Measurements from ENCODE around the gene SRPK2. TPM values are rescaled to one million over a fixed set of nuclear protein-coding genes. Genes with fewer than 3 reads are reported as not detected.

Gene SRPK2
- polyA plus RNA-seq, 1 of the 3 experiments (the other 2 are of a cell fraction), result 15.4 TPM

- TF ChIP-seq IRF3 (IDR thresholded peaks at IDR 0.05; ENCODE audit: low read depth, low read length) (no peak), USF1 (IDR thresholded peaks at IDR 0.05; ENCODE audit: borderline replicate concordance, low read depth) (no peak), NFIC (IDR thresholded peaks at IDR 0.05; ENCODE audit: borderline replicate concordance) (no peak), NRF1 (IDR thresholded peaks at IDR 0.05; ENCODE audit: low read depth, low read length) (no peak), SIN3A (IDR thresholded peaks at IDR 0.05; ENCODE audit: borderline replicate concordance, low read depth, low read length) (no peak), CTCF (IDR thresholded peaks at IDR 0.05) (no peak), FOXJ3 (CRISPR knock-in tag; IDR thresholded peaks at IDR 0.05) (no peak)
Observed at GRCh38 chr7:105377903-105378302, 10.8 kb downstream of the SRPK2 start (continued).

- Histone ChIP-seq H3K9ac (no peak overlapping the region), H3K4me1 (ENCODE audit: control insufficient read depth in 1 of 2, insufficient read depth in 2 of 2, low read depth in 1 of 2, low read length in 1 of 2) (no peaks in the 10 kb centered on the region; a peak in 1 of 4 replicates), H2AFZ (ENCODE audit: low read depth) (no peak overlapping the region), H3K9me2 (no peaks in the 10 kb centered on the region), H3K36me3 (replicated peaks in 1 of 2; ENCODE audit: control insufficient read depth in 1 of 2, insufficient read depth in 2 of 2, low read length in 1 of 2) (peaks cover 0 to 3% of the 10 kb centered on the region in 2 experiments), H3K79me2 (ENCODE audit: insufficient read depth) (peaks cover 100% of the 10 kb centered on the region), H3F3A (replicated peaks; ENCODE audit: insufficient read depth) (peaks cover 6% of the 10 kb centered on the region), H3K27ac (ENCODE audit: low read depth in 2 of 2, low read length in 1 of 2) (no peak overlapping the region), H3K4me2 (no peak overlapping the region), H4K20me1 (ENCODE audit: insufficient read depth) (peaks cover 91% of the 10 kb centered on the region), H3K9me3 (no peaks in the 10 kb centered on the region), H3K4me3 (ENCODE audit: low read depth in 2 of 2, low read length in 1 of 2) (no peak overlapping the region), H3K27me3 (ENCODE audit: insufficient read depth) (no peaks in the 10 kb centered on the region)
- no peak for TF ChIP-seq GABPA (IDR thresholded peaks at IDR 0.05; ENCODE audit: low read depth)
- TF ChIP-seq NFIC (IDR thresholded peaks at IDR 0.05; ENCODE audit: borderline replicate concordance), result no peak
- no peak for TF ChIP-seq NRF1 (IDR thresholded peaks at IDR 0.05; ENCODE audit: low read depth, low read length)
- no peak for TF ChIP-seq YY1 (IDR thresholded peaks at IDR 0.05; ENCODE audit: low read depth)
- TF ChIP-seq TAF1 (IDR thresholded peaks at IDR 0.05; ENCODE audit: borderline replicate concordance, low read depth, low read length), result no peak
- no peak for TF ChIP-seq GATA2 (CRISPR knock-in tag; IDR thresholded peaks at IDR 0.05)
- TF ChIP-seq ELF1 (IDR thresholded peaks at IDR 0.05), result no peak
- no peak for TF ChIP-seq FOSL2 (IDR thresholded peaks at IDR 0.05; ENCODE audit: borderline replicate concordance, low read depth)
- no peak for TF ChIP-seq SMC3 (IDR thresholded peaks at IDR 0.05; ENCODE audit: low read depth, low read length)
- no peak for TF ChIP-seq CHD2 (IDR thresholded peaks at IDR 0.05; ENCODE audit: low read length, partially characterized antibody)
- 95% methylated on average over 4 of the region's 4 CpGs for WGBS (ENCODE audit: low lambda C conversion rate)
- ChIA-PET CTCF (interaction anchor here (0.9 kb wide), 1 partner anchor 395 kb away, joined by 5 read pairs; no protein-coding TSS in a partner anchor), POLR2A (interaction anchor here (0.8 kb wide), 1 partner anchor 109 kb away, joined by 3 read pairs; no protein-coding TSS in a partner anchor)
- no peak for DNase-seq
Observed at GRCh38 chr7:105376908-105377533, 11.7 kb downstream of the SRPK2 start.

Data from SK-N-SH (cell line).